Measurements from ENCODE around the gene RET. TPM values are rescaled to one million over a fixed set of nuclear protein-coding genes. Genes with fewer than 3 reads are reported as not detected.

RET gene
- total RNA-seq, 1 donor from 2014 or later: 2.2 TPM

DNA sequence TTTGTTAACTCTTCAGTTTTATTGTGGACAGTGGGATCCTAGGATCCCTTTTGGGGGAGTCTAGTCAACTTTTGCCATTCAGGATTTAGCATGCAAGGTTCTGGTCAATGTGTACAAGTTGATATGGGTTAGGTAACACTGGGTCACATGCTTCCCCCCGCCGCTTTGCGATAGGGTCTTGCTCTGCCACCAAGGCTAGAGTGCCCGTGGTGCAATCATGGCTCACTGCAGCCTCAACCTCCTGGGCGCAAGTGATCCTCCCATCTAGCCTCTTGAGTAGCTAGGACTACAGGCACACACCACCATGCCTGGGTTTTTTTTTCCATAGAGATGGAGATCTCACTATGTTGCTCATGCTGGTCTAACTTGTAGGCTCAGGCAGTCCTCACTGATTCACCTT is 58.2 kb downstream of the RET start:
- Mint-ChIP-seq H3K4me1 (peaks cover 20% of the 10 kb centered on the region), H3K27ac (no peak overlapping the region), H3K9me3 (no peaks in the 10 kb centered on the region), H3K4me3 (no peak overlapping the region), H3K36me3 (no peaks in the 10 kb centered on the region), H3K27me3 (ENCODE audit: low read depth) (no peaks in the 10 kb centered on the region)
- TF ChIP-seq, protein P1, sequence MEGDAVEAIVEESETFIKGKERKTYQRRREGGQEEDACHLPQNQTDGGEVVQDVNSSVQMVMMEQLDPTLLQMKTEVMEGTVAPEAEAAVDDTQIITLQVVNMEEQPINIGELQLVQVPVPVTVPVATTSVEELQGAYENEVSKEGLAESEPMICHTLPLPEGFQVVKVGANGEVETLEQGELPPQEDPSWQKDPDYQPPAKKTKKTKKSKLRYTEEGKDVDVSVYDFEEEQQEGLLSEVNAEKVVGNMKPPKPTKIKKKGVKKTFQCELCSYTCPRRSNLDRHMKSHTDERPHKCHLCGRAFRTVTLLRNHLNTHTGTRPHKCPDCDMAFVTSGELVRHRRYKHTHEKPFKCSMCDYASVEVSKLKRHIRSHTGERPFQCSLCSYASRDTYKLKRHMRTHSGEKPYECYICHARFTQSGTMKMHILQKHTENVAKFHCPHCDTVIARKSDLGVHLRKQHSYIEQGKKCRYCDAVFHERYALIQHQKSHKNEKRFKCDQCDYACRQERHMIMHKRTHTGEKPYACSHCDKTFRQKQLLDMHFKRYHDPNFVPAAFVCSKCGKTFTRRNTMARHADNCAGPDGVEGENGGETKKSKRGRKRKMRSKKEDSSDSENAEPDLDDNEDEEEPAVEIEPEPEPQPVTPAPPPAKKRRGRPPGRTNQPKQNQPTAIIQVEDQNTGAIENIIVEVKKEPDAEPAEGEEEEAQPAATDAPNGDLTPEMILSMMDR (IDR thresholded peaks at IDR 0.05; ENCODE audit: unreplicated experiment): no peak
- no peak for DNase-seq (ENCODE audit: low spot score in 2 of 2, unreplicated experiment in 2 of 2)

GRCh38 chr10:43135656-43136055 is 58.8 kb downstream of the RET start:
- DNase-seq (ENCODE audit: low spot score in 2 of 2, unreplicated experiment in 2 of 2): no peak
- Mint-ChIP-seq H3K4me3 (peak overlapping the region; percentile 96), H3K36me3 (no peaks in the 10 kb centered on the region), H3K27me3 (ENCODE audit: low read depth) (no peaks in the 10 kb centered on the region), H3K9me3 (no peaks in the 10 kb centered on the region), H3K27ac (peak overlapping the region; percentile 58), H3K4me1 (peaks cover 20% of the 10 kb centered on the region)
- TF ChIP-seq, protein P1 (IDR thresholded peaks at IDR 0.05; ENCODE audit: unreplicated experiment): no peak

DNA sequence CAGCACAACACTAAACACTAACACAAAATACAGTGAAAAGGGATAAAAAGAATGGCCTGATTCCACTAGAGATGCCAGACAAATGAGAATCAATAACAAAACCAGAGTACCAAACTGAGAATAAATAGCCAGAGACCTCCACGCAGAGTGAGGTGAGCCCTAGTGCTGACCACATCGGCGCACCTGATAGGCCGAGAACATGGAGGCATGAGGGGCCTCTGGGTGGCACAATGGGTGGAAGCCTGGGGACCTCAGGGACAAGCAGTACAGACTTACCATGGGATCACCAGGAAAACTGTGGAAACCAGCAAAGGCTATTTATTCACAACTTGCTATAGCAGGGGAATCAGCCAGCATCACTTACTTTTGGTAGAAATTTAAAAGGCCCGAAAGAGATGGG is 59.6 kb downstream of the RET start:
- H3K4me3 Mint-ChIP-seq: peak overlapping the region; percentile 96
- TF ChIP-seq, protein P1 (IDR thresholded peaks at IDR 0.05; ENCODE audit: unreplicated experiment): no peak
- H3K9me3 Mint-ChIP-seq: no peaks in the 10 kb centered on the region
- H3K36me3 Mint-ChIP-seq: no peaks in the 10 kb centered on the region
- H3K27me3 Mint-ChIP-seq (ENCODE audit: low read depth): no peaks in the 10 kb centered on the region
- H3K27ac Mint-ChIP-seq: peak overlapping the region; percentile 72
- no peak for DNase-seq (ENCODE audit: low spot score in 2 of 2, unreplicated experiment in 2 of 2)
- H3K4me1 Mint-ChIP-seq: peaks cover 20% of the 10 kb centered on the region

DNA sequence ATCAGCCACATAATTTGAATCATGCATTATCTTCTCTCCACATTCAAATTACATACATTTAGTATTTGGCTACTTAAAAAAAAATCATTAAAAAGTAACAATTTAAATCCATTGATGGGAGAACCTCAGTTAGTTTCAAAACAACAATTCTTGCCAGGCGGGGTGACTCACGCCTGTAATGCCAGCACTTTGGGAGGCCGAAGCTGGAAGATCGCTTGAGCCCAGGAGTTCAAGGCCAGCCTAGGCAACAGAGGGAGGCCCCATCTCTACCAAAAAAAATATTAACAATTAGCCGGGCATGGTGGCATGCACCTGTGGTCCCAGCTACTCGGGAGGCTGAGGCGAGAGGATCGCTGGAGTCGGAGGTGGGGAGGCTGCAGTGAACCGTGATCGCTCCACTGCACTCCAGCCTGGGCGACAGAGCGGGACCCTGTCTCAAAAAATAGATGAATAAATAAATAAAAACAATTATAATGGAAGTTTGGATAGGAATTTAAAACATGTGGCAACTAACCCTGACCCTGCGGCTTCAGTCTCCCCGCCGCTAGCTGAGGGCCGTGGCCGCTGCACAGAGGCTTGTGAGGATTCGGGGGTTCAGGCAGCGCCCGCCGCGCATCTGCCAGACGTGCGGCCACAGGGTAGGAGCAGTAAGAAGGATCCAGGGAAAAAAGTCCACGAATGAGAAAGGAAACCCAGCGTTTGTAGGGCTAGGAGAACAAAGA is 60.3 kb downstream of the RET start:
- DNase-seq (ENCODE audit: low spot score in 2 of 2, unreplicated experiment in 2 of 2): no peak
- H3K27me3 Mint-ChIP-seq (ENCODE audit: low read depth): no peaks in the 10 kb centered on the region
- peaks cover 20% of the 10 kb centered on the region for H3K4me1 Mint-ChIP-seq
- H3K27ac Mint-ChIP-seq: peak overlapping the region; percentile 100
- peak overlapping the region; percentile 96 for H3K4me3 Mint-ChIP-seq
- TF ChIP-seq, protein P1 (IDR thresholded peaks at IDR 0.05; ENCODE audit: unreplicated experiment): no peak
- no peaks in the 10 kb centered on the region for H3K36me3 Mint-ChIP-seq
- H3K9me3 Mint-ChIP-seq: no peaks in the 10 kb centered on the region

DNA sequence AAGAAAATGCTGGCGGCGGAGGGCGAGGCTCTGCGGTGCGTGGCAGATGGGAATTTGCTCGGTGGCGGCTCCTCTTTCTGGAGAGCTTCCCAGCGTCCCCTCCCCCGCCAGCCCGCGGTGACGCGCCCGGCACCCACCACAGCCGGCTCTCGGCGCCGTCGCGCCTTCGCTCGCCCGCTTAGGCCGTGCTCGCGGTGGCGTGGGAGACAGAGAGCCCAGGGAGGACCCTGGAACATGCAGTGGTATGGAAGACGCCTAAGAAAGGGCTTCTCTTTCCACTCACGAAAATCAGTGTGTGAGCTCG is 60.8 kb downstream of the RET start:
- TF ChIP-seq, protein P1 (IDR thresholded peaks at IDR 0.05; ENCODE audit: unreplicated experiment): no peak
- no peaks in the 10 kb centered on the region for H3K27me3 Mint-ChIP-seq (ENCODE audit: low read depth)
- peak overlapping the region; percentile 100 for H3K27ac Mint-ChIP-seq
- H3K9me3 Mint-ChIP-seq: no peaks in the 10 kb centered on the region
- H3K36me3 Mint-ChIP-seq: no peaks in the 10 kb centered on the region
- peak overlapping the region; percentile 96 for H3K4me3 Mint-ChIP-seq
- H3K4me1 Mint-ChIP-seq: peaks cover 20% of the 10 kb centered on the region
- peak in 1 of 2 experiments; percentile 78 for DNase-seq (ENCODE audit: low spot score in 2 of 2, unreplicated experiment in 2 of 2)

Measured in mesothelial cell of epicardium (in vitro differentiated cells).